ENCODE results near the gene COL23A1. TPM values are rescaled to one million over a fixed set of nuclear protein-coding genes. Genes with fewer than 3 reads are reported as not detected.

COL23A1 gene
- total and polyA plus RNA-seq, 2 of the 8 experiments (the other 6 are each of a cell fraction or from before 2014, with no cell fraction given): 3.1 to 4.7 TPM

DNA sequence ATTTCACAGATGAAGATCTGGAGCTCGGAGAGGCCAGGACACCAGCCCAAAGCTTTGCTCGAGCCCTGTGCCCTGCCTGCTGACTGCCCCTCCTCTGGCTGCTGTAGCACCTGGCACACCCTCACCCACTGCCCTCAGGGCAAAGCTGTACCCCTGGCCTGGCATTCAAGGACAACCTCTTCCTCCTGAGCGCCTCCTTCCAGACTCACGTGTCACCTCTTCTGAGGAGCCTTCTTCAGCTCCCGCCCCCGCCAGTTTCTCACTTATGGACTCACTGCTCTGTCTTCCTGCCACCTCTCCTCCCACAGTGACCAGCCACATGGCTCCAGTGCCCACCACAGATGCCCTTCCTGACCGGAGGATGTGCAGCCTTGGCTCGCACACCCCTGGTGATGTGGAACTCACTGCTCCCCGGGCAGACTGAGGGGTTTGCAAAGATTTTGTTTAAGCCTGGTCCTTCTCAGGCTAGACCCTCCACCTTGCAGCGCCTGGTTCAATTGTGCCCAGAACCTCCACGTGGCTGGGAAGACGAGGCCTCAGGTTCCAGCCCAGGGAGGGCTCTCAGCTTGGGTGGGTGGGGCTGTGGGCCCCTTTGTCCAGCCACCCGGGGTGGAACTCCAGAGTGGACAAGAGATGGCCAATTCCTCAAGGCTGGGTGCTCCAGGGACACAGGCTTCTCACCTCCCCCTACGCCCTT is 311.0 kb downstream of the COL23A1 start:
- Histone ChIP-seq H2AFZ (ENCODE audit: low read length) (0 out of 2 replicates have a peak overlapping the region, but pooled peaks have one; percentile 28), H4K91ac (replicated peaks; ENCODE audit: insufficient read length, low read length) (no peak overlapping the region), H2BK15ac (ENCODE audit: low read length) (0 out of 2 replicates have a peak overlapping the region, but pooled peaks have one; percentile 61), H4K8ac (ENCODE audit: extremely low read depth, insufficient read depth, low read length) (no peak overlapping the region), H3K14ac (ENCODE audit: insufficient read length) (no peak overlapping the region), H2BK12ac (ENCODE audit: low read depth, low read length) (0 out of 2 replicates have a peak overlapping the region, but pooled peaks have one; percentile 9), H2AK5ac (ENCODE audit: low read depth, low read length) (no peak overlapping the region), H3K23me2 (ENCODE audit: low read depth, low read length) (no peaks in the 10 kb centered on the region), H3K79me1 (ENCODE audit: low read depth, low read length) (no peaks in the 10 kb centered on the region), H3K36me3 (ENCODE audit: control insufficient read depth in 2 of 4, insufficient read depth in 4 of 4, low read length in 3 of 4) (no peaks in the 10 kb centered on the region), H4K20me1 (replicated peaks in 1 of 2; ENCODE audit: control insufficient read depth in 1 of 2, insufficient read depth in 2 of 2, low read length in 2 of 2) (no peaks in the 10 kb centered on the region), H3K27me3 (replicated peaks in 1 of 4; ENCODE audit: control insufficient read depth in 3 of 4, extremely low read depth in 1 of 4, insufficient read depth in 3 of 4, low read length in 3 of 4) (peaks cover 0 to 10% (median 2%) of the 10 kb centered on the region in 4 experiments; a peak in 4 of 7 replicates), H3K4me2 (ENCODE audit: insufficient read depth in 1 of 2, low read depth in 2 of 2, low read length in 2 of 2) (peak overlapping the region in 1 of 2 experiments; percentile 51; a peak in 1 of 4 replicates), H3K9me3 (ENCODE audit: insufficient read depth in 2 of 2, low read depth in 1 of 2, low read length in 1 of 2) (peaks cover 0 to 4% of the 10 kb centered on the region in 2 experiments; a peak in 1 of 4 replicates), H2BK5ac (ENCODE audit: low read depth, low read length) (no peak overlapping the region), H3K9ac (replicated peaks in 1 of 4; ENCODE audit: extremely low read depth in 1 of 4, low read depth in 3 of 4, low read length in 3 of 4) (no peak overlapping the region), H4K5ac (ENCODE audit: insufficient read length, low read depth, low read length) (no peak overlapping the region), H3K27ac (ENCODE audit: low read depth, low read length) (no peak overlapping the region), H2BK20ac (ENCODE audit: low read length) (no peak overlapping the region; the same call in 1 of the 2 replicates), H2BK120ac (replicated peaks; ENCODE audit: low read depth, low read length) (no peak overlapping the region), H3K18ac (ENCODE audit: extremely low read depth, low read length) (no peak overlapping the region), H3K4me3 (ENCODE audit: extremely low read depth in 1 of 4, insufficient read depth in 2 of 4, low read depth in 3 of 4, low read length in 4 of 4) (no peak overlapping the region), H3K56ac (replicated peaks; ENCODE audit: insufficient read length, low read depth, low read length) (no peak overlapping the region), H3K4me1 (replicated peaks in 1 of 4; ENCODE audit: control insufficient read depth in 3 of 4, insufficient read depth in 4 of 4, low read length in 3 of 4) (peaks cover 0 to 4% (median 2%) of the 10 kb centered on the region in 4 experiments; a peak in 2 of 7 replicates), H3K4ac (replicated peaks; ENCODE audit: insufficient read length, low read depth, low read length) (no peak overlapping the region), H3K23ac (ENCODE audit: insufficient read length) (no peak overlapping the region), H3K79me2 (ENCODE audit: control insufficient read depth in 1 of 2, insufficient read depth in 2 of 2, low read length in 2 of 2) (no peaks in the 10 kb centered on the region)
- ChIA-PET CTCF (ENCODE audit: partially characterized antibody) (interaction anchor here (0.6 to 10.0 kb wide), 40 partner anchors 7 to 388 kb away, joined by 3 to 131 read pairs (median 4); partner anchors contain the start of gene COL23A1), POLR2A (ENCODE audit: partially characterized antibody) (no interaction called here)
- DNase-seq (ENCODE audit: low read depth in 1 of 2, low spot score in 2 of 2) (no peak), FAIRE-seq (no peak)
- WGBS, 2 experiments (ENCODE audit: extremely low coverage in 1 of 2, insufficient coverage in 1 of 2, insufficient read length in 1 of 2, insufficient replicate concordance in 2 of 2, low coverage in 1 of 2, low lambda C conversion rate in 2 of 2, missing lambda C conversion rate in 1 of 2): 86% methylated on average over 14 of the region's 14 CpGs; no CpG with 5 or more reads in 1 of the 2 experiments
- TF ChIP-seq SRF (IDR thresholded peaks at IDR 0.05; ENCODE audit: low read depth, low read length) (no peak), EP300 (IDR thresholded peaks at IDR 0.05; ENCODE audit: borderline replicate concordance in 1 of 2, low read depth in 2 of 2, low read length in 2 of 2) (no peak), SUZ12 (IDR thresholded peaks at IDR 0.05; ENCODE audit: low read length) (no peak), NANOG (IDR thresholded peaks at IDR 0.05; ENCODE audit: insufficient read depth, low read depth, low read length, poor library complexity, severe bottlenecking) (no peak), ZNF274 (IDR thresholded peaks at IDR 0.05; ENCODE audit: borderline replicate concordance, extremely low read depth, low read length) (no peak), CHD2 (IDR thresholded peaks at IDR 0.05; ENCODE audit: low read length) (no peak)
- TF ChIP-seq, protein P1, sequence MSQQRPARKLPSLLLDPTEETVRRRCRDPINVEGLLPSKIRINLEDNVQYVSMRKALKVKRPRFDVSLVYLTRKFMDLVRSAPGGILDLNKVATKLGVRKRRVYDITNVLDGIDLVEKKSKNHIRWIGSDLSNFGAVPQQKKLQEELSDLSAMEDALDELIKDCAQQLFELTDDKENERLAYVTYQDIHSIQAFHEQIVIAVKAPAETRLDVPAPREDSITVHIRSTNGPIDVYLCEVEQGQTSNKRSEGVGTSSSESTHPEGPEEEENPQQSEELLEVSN (IDR thresholded peaks at IDR 0.05): no peak
- TF ChIP-seq, protein P2, sequence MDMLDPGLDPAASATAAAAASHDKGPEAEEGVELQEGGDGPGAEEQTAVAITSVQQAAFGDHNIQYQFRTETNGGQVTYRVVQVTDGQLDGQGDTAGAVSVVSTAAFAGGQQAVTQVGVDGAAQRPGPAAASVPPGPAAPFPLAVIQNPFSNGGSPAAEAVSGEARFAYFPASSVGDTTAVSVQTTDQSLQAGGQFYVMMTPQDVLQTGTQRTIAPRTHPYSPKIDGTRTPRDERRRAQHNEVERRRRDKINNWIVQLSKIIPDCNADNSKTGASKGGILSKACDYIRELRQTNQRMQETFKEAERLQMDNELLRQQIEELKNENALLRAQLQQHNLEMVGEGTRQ (IDR thresholded peaks at IDR 0.05; ENCODE audit: low read length): no peak

Measured in H1 (cell line).